ENCODE results near the gene KLHDC3. TPM values are rescaled to one million over a fixed set of nuclear protein-coding genes. Genes with fewer than 3 reads are reported as not detected.

Gene KLHDC3
- total and polyA plus RNA-seq, 2 of the 8 experiments (the other 6 are each of a cell fraction or from before 2014, with no cell fraction given): 181 to 203 TPM

GRCh38 chr6:43029120-43029519, 15.1 kb downstream of the KLHDC3 start:
- Histone ChIP-seq H2AK5ac (ENCODE audit: low read depth, low read length) (no peak overlapping the region), H3K23me2 (ENCODE audit: low read depth, low read length) (peaks cover 2% of the 10 kb centered on the region; the same call in 1 of the 2 replicates), H4K91ac (replicated peaks; ENCODE audit: insufficient read length, low read length) (no peak overlapping the region), H4K8ac (ENCODE audit: extremely low read depth, insufficient read depth, low read length) (no peak overlapping the region), H3K4me3 (ENCODE audit: extremely low read depth in 1 of 4, insufficient read depth in 2 of 4, low read depth in 3 of 4, low read length in 4 of 4) (no peak overlapping the region), H3K4me1 (replicated peaks in 1 of 4; ENCODE audit: control insufficient read depth in 3 of 4, insufficient read depth in 4 of 4, low read length in 3 of 4) (no peaks in the 10 kb centered on the region), H4K20me1 (replicated peaks in 1 of 2; ENCODE audit: control insufficient read depth in 1 of 2, insufficient read depth in 2 of 2, low read length in 2 of 2) (peaks cover 0 to 6% of the 10 kb centered on the region in 2 experiments), H3K14ac (ENCODE audit: insufficient read length) (no peak overlapping the region), H3K18ac (ENCODE audit: extremely low read depth, low read length) (no peak overlapping the region), H3K79me1 (ENCODE audit: low read depth, low read length) (peaks cover 4% of the 10 kb centered on the region; the same call in 1 of the 2 replicates), H2AFZ (ENCODE audit: low read length) (no peak overlapping the region), H4K5ac (ENCODE audit: insufficient read length, low read depth, low read length) (no peak overlapping the region), H3K4me2 (ENCODE audit: insufficient read depth in 1 of 2, low read depth in 2 of 2, low read length in 2 of 2) (no peak overlapping the region), H2BK15ac (ENCODE audit: low read length) (no peak overlapping the region), H3K36me3 (ENCODE audit: control insufficient read depth in 2 of 4, insufficient read depth in 4 of 4, low read length in 3 of 4) (peaks cover 40 to 84% (median 57%) of the 10 kb centered on the region in 4 experiments), H2BK5ac (ENCODE audit: low read depth, low read length) (no peak overlapping the region), H3K27ac (ENCODE audit: low read depth, low read length) (no peak overlapping the region), H3K9ac (replicated peaks in 1 of 4; ENCODE audit: extremely low read depth in 1 of 4, low read depth in 3 of 4, low read length in 3 of 4) (no peak overlapping the region), H3K4ac (replicated peaks; ENCODE audit: insufficient read length, low read depth, low read length) (no peak overlapping the region), H3K79me2 (ENCODE audit: control insufficient read depth in 1 of 2, insufficient read depth in 2 of 2, low read length in 2 of 2) (peaks cover 0 to 9% of the 10 kb centered on the region in 2 experiments; a peak in 2 of 4 replicates), H3K56ac (replicated peaks; ENCODE audit: insufficient read length, low read depth, low read length) (no peak overlapping the region), H3K23ac (ENCODE audit: insufficient read length) (no peak overlapping the region), H3K27me3 (replicated peaks in 1 of 4; ENCODE audit: control insufficient read depth in 3 of 4, extremely low read depth in 1 of 4, insufficient read depth in 3 of 4, low read length in 3 of 4) (no peaks in the 10 kb centered on the region), H2BK120ac (replicated peaks; ENCODE audit: low read depth, low read length) (no peak overlapping the region), H2BK20ac (ENCODE audit: low read length) (no peak overlapping the region), H2BK12ac (ENCODE audit: low read depth, low read length) (no peak overlapping the region), H3K9me3 (ENCODE audit: insufficient read depth in 2 of 2, low read depth in 1 of 2, low read length in 1 of 2) (no peaks in the 10 kb centered on the region)
- WGBS, 2 experiments (ENCODE audit: extremely low coverage in 1 of 2, insufficient coverage in 1 of 2, insufficient read length in 1 of 2, insufficient replicate concordance in 2 of 2, low coverage in 1 of 2, low lambda C conversion rate in 2 of 2, missing lambda C conversion rate in 1 of 2): 93% methylated on average over 9 of the region's 9 CpGs; no CpG with 5 or more reads in 1 of the 2 experiments
- ChIA-PET POLR2A (ENCODE audit: partially characterized antibody) (interaction anchor here (1.0 to 29.7 kb wide), 4 partner anchors 6 to 66 kb away, joined by 3 to 584 read pairs (median 294); partner anchors contain the start of genes CUL7, KLHDC3, MEA1 and RRP36), CTCF (ENCODE audit: partially characterized antibody) (interaction anchor here (0.7 to 1.7 kb wide), 2 partner anchors 77 to 115 kb away, joined by 3 to 8 read pairs; no protein-coding TSS in a partner anchor)
- FAIRE-seq (no peak), DNase-seq (ENCODE audit: low read depth in 1 of 2, low spot score in 2 of 2) (no peak)
- TF ChIP-seq CBX8 (IDR thresholded peaks at IDR 0.05; ENCODE audit: borderline replicate concordance, low read depth, low read length): no peak
- no peak for TF ChIP-seq SIX5 (IDR thresholded peaks at IDR 0.05; ENCODE audit: low read depth, low read length)
- no peak for TF ChIP-seq SIN3A (conservative IDR thresholded peaks at IDR 0.05 in 1 of 2, IDR thresholded peaks at IDR 0.05 in 1 of 2; ENCODE audit: low read depth in 1 of 2, low read length in 2 of 2)
- no peak for TF ChIP-seq HDAC6 (IDR thresholded peaks at IDR 0.05; ENCODE audit: low read depth, low read length)
- TF ChIP-seq GABPA (IDR thresholded peaks at IDR 0.05; ENCODE audit: borderline replicate concordance, insufficient read depth, low read length): no peak

All from H1 (cell line).